ACC112 (cell line): ENCODE data around the gene COQ5.

ENCODE experiments used
- H2AFZ ChIP-seq: fragments of 200-600 bp; sonication (generic); one replicate; pipeline ENCODE4 v1.6.0; 2017; ENCODE audit warnings: antibody characterized with exemption, low read length; ENCODE audit not compliant: unreplicated experiment
- H3K27ac ChIP-seq: fragments of 200-600 bp; sonication (generic); 2 replicates; pipeline ENCODE4 v1.5.1; 2014; ENCODE audit warnings: low read depth, mild to moderate bottlenecking, antibody characterized with exemption, low read length, moderate library complexity
- H3K27me3 ChIP-seq: fragments of 200-600 bp; sonication (generic); 2 replicates; pipeline ENCODE4 v1.6.1; 2014; ENCODE audit warnings: mild to moderate bottlenecking, antibody characterized with exemption, low read length, moderate library complexity, mixed read lengths; ENCODE audit not compliant: insufficient read depth
- H3K36me3 ChIP-seq: fragments of 200-600 bp; sonication (generic); 2 replicates; pipeline ENCODE4 v1.6.1; 2016; ENCODE audit warnings: mild to moderate bottlenecking, antibody characterized with exemption, low read length, moderate library complexity, mixed read lengths; ENCODE audit not compliant: insufficient read depth
- H3K4me1 ChIP-seq: fragments of 200-600 bp; sonication (generic); one replicate; pipeline ENCODE4 v1.6.1; 2016; ENCODE audit warnings: low read length, mixed read lengths; ENCODE audit not compliant: insufficient read depth, unreplicated experiment, control insufficient read depth
- H3K4me3 ChIP-seq: fragments of 200-600 bp; sonication (generic); 2 replicates; pipeline ENCODE4 v1.5.1; 2014; ENCODE audit warnings: mild to moderate bottlenecking, low read depth, low read length
- H3K79me2 ChIP-seq: fragments of 200-600 bp; sonication (generic); one replicate; pipeline ENCODE4 v1.6.0; 2016; ENCODE audit warnings: low read length; ENCODE audit not compliant: control insufficient read depth, unreplicated experiment, insufficient read depth

The COQ5 gene

GRCh38 chr12:120528861-120529525 lies at the start of gene COQ5:
Gene COQ5, minus strand, starts transcription at chr12:120529158. Its CDS starts 17 bp downstream, at chr12:120529141.
- peaks cover 11% of the 10 kb centered on the region for H3K79me2 ChIP-seq
- peaks cover 15% of the 10 kb centered on the region for H3K4me1 ChIP-seq
- H3K4me3 ChIP-seq = peak within 1 kb of the TSS; percentile 75
- peak within 1 kb of the TSS; percentile 54 for H3K27ac ChIP-seq
- no peaks in the 10 kb centered on the region for H3K36me3 ChIP-seq
- H3K27me3 ChIP-seq = no peaks in the 10 kb centered on the region
- peak within 1 kb of the TSS; percentile 98 for H2AFZ ChIP-seq

- no peaks in the 10 kb centered on the region for H3K27me3 ChIP-seq
- no peak overlapping the region for H3K4me3 ChIP-seq
- peak overlapping the region; percentile 51 for H3K27ac ChIP-seq
- no peaks in the 10 kb centered on the region for H3K79me2 ChIP-seq
- peaks cover 54% of the 10 kb centered on the region for H3K36me3 ChIP-seq
- H3K4me1 ChIP-seq = peaks cover 32% of the 10 kb centered on the region
- no peak overlapping the region for H2AFZ ChIP-seq
Observed at GRCh38 chr12:120574106-120574505, 45.1 kb upstream of the COQ5 start.

- H3K4me3 ChIP-seq = no peak overlapping the region
- no peaks in the 10 kb centered on the region for H3K79me2 ChIP-seq
- H3K27me3 ChIP-seq = no peaks in the 10 kb centered on the region
- peak overlapping the region; percentile 51 for H3K27ac ChIP-seq
- H2AFZ ChIP-seq = no peak overlapping the region
- peaks cover 32% of the 10 kb centered on the region for H3K4me1 ChIP-seq
- H3K36me3 ChIP-seq = peaks cover 54% of the 10 kb centered on the region
Observed at GRCh38 chr12:120573560-120573959, 44.6 kb upstream of the COQ5 start.

DNA sequence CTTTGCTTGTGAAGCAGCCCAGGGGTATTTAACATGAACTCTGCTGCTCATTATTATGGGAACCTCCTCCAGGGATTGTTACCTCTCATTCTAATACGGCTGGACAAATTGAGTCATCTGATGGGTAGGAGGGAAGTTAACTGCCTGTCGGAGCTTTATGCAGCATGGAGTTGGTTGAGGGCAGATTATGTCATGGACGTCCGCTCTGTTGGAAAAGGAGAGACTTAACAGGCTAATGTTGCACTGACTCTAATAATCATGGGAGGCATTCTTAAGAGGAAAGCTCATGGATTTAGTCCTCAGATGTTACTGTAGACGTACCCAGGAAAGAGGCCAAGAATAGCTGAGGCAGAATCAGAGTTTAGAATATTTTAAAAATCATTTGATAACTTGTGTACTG lies 42.3 kb upstream of the COQ5 start:
- peak overlapping the region; percentile 65 for H3K27ac ChIP-seq
- peaks cover 47% of the 10 kb centered on the region for H3K36me3 ChIP-seq
- H3K4me1 ChIP-seq = peaks cover 32% of the 10 kb centered on the region
- no peak overlapping the region for H3K4me3 ChIP-seq
- H3K27me3 ChIP-seq = no peaks in the 10 kb centered on the region
- H3K79me2 ChIP-seq = no peaks in the 10 kb centered on the region
- no peak overlapping the region for H2AFZ ChIP-seq

DNA sequence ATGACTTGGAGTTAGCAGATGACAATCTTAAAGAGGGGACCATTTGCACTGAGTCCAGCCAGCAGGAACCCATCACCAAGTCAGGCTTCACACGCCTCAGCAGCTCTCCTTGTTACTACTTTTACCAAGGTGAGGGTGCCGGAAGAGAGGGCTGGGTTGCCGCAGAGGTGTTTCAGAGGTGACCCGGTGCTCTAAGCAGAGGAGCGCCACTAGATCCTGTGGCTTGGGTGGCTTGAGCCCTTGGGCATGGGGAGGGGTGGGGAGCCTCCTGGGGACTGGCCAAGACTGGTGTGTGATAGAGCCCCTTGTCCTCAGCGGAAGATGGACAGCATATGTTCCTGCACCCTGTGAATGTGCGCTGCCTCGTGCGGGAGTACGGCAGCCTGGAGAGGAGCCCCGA lies 34.5 kb upstream of the COQ5 start:
- no peaks in the 10 kb centered on the region for H3K4me1 ChIP-seq
- H3K79me2 ChIP-seq = no peaks in the 10 kb centered on the region
- no peaks in the 10 kb centered on the region for H3K27me3 ChIP-seq
- no peak overlapping the region for H2AFZ ChIP-seq
- H3K36me3 ChIP-seq = peaks cover 45% of the 10 kb centered on the region
- no peak overlapping the region for H3K27ac ChIP-seq
- no peak overlapping the region for H3K4me3 ChIP-seq

DNA sequence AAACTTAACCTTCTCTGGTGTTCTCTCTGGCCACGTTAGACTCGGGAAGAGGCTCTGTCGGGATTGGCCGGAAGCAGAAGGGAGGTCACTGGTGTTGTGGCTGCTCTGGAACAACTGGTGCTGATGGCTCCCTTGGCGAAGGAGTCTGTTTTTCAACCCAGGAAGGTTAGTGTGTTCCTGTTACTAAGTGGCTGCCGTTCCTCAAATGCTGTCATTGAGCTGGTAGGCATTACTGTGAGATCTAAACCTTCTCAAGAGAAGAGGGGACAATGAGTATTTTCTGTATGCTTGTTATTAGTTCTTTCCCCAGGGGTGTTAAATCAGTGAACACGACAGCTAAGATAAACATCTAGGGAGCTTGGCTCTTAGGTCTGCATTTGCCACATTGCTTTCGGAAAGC lies 33.9 kb upstream of the COQ5 start:
- Histone ChIP-seq H3K4me1 (peaks cover under 1% of the 10 kb centered on the region), H3K79me2 (no peaks in the 10 kb centered on the region), H3K27me3 (no peaks in the 10 kb centered on the region), H3K27ac (no peak overlapping the region), H2AFZ (no peak overlapping the region), H3K36me3 (peaks cover 45% of the 10 kb centered on the region), H3K4me3 (no peak overlapping the region)

GRCh38 chr12:120557589-120557988 lies 28.6 kb upstream of the COQ5 start:
- Histone ChIP-seq H3K27ac (no peak overlapping the region), H3K36me3 (peaks cover 45% of the 10 kb centered on the region), H3K27me3 (no peaks in the 10 kb centered on the region), H3K79me2 (peaks cover 8% of the 10 kb centered on the region), H3K4me3 (no peak overlapping the region), H3K4me1 (peaks cover 7% of the 10 kb centered on the region), H2AFZ (no peak overlapping the region)

DNA sequence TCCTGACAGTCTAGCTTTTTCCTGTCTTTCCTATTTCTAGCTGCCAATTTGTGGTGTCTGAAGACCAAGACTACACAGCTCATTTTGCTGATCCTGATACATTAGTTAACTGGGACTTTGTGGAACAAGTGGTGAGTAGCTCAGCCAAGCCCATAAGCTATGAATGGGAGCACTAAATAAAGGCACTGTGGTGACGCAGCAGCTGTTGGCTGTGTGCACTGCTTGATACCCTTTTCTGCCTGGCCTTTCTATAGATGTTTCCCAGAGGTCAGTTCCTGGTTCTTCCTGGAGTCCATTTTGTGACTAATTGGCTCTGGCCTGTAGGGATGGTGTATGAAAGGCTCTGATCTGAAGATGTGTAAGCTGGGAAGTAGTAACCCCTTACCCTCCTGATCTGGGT lies 25.7 kb upstream of the COQ5 start:
- Histone ChIP-seq H3K79me2 (peaks cover 23% of the 10 kb centered on the region), H3K4me3 (no peak overlapping the region), H3K4me1 (peaks cover 12% of the 10 kb centered on the region), H3K27me3 (no peaks in the 10 kb centered on the region), H3K27ac (no peak overlapping the region), H3K36me3 (peaks cover 32% of the 10 kb centered on the region), H2AFZ (no peak overlapping the region)

GRCh38 chr12:120546050-120546386 lies 17.1 kb upstream of the COQ5 start:
- Histone ChIP-seq H3K4me3 (no peak overlapping the region), H3K79me2 (peaks cover 80% of the 10 kb centered on the region), H3K36me3 (peaks cover 31% of the 10 kb centered on the region), H2AFZ (no peak overlapping the region), H3K27me3 (no peaks in the 10 kb centered on the region), H3K4me1 (peaks cover 33% of the 10 kb centered on the region), H3K27ac (no peak overlapping the region)

GRCh38 chr12:120544691-120545090 lies 15.7 kb upstream of the COQ5 start:
- no peaks in the 10 kb centered on the region for H3K27me3 ChIP-seq
- H3K36me3 ChIP-seq = peaks cover 31% of the 10 kb centered on the region

DNA sequence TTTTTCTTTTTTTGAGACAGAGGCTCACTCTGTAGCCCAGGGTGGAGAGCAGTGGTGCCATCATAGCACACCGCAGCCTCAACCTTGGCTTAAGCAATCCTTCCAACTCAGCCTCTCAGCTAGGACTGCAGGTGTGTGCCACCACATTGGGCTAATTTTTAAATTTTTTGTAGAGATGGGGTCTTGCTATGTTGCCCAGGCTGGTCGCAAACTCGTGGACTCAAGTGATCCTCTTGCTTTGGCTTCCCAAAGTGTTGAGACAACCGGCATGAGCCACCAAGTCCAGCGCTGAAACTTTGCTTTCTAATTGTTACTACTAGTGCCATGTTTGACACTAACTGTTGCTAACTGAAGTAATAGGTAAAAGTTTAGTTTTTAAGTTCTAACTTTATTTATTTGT lies 13.2 kb upstream of the COQ5 start:
- H3K4me1 ChIP-seq = peaks cover 62% of the 10 kb centered on the region
- H3K36me3 ChIP-seq = peaks cover 18% of the 10 kb centered on the region
- no peak overlapping the region for H3K27ac ChIP-seq
- no peaks in the 10 kb centered on the region for H3K27me3 ChIP-seq
- H3K4me3 ChIP-seq = no peak overlapping the region
- H3K79me2 ChIP-seq = peaks cover 90% of the 10 kb centered on the region
- no peak overlapping the region for H2AFZ ChIP-seq

More at GRCh38 chr12:120544691-120545090, 15.7 kb upstream of the COQ5 start:
- H3K4me1 ChIP-seq = peaks cover 37% of the 10 kb centered on the region
- peak overlapping the region; percentile 38; the same call in 1 of the 2 replicates for H3K27ac ChIP-seq
- H3K4me3 ChIP-seq = no peak overlapping the region
- peaks cover 85% of the 10 kb centered on the region for H3K79me2 ChIP-seq
- no peak overlapping the region for H2AFZ ChIP-seq
